Jurkat, Clone E6-1 (cell line): ENCODE data around the gene ATP10A.
"Not testable (repeated sequence)": the region's sequence is repeated elsewhere in the genome, so short reads cannot be mapped to it uniquely, and the experiment has no call there.

Source experiments
- DNase-seq: peaks from one replicate; pipeline ENCODE4 v3.0.0-alpha.2; 2011; ENCODE audit warnings: low read depth, low spot score
- H3K4me3 ChIP-seq: 2 replicates; pipeline ENCODE4 v1.5.1; 2011; ENCODE audit warnings: mild to moderate bottlenecking, low read length, control low read depth, moderate library complexity

ATP10A gene

GRCh38 chr15:25661898-25662297 lies 201.2 kb downstream of the ATP10A start:
- no peak for DNase-seq
- no peak overlapping the region for H3K4me3 ChIP-seq

- no peak for DNase-seq
Observed at GRCh38 chr15:25659251-25659650, 203.9 kb downstream of the ATP10A start.

GRCh38 chr15:25658560-25658959 lies 204.6 kb downstream of the ATP10A start:
- no peak overlapping the region for H3K4me3 ChIP-seq
- no peak for DNase-seq

More at GRCh38 chr15:25659251-25659650, 203.9 kb downstream of the ATP10A start:
- H3K4me3 ChIP-seq: no peak overlapping the region

- no peak overlapping the region for H3K4me3 ChIP-seq
- DNase-seq: no peak
Observed at GRCh38 chr15:25655207-25655948, 207.7 kb downstream of the ATP10A start.

GRCh38 chr15:25653371-25653770 lies 209.8 kb downstream of the ATP10A start:
- no peak overlapping the region for H3K4me3 ChIP-seq
- DNase-seq: no peak

- H3K4me3 ChIP-seq: no peak overlapping the region
Observed at GRCh38 chr15:25652704-25653103, 210.4 kb downstream of the ATP10A start.

GRCh38 chr15:25649390-25649789 lies 213.7 kb downstream of the ATP10A start:
- DNase-seq: no peak
- H3K4me3 ChIP-seq: no peak overlapping the region

More at GRCh38 chr15:25652704-25653103, 210.4 kb downstream of the ATP10A start:
- DNase-seq: no peak

GRCh38 chr15:25643120-25643519 lies 220.0 kb downstream of the ATP10A start:
- no peak for DNase-seq
- H3K4me3 ChIP-seq: no peak overlapping the region

GRCh38 chr15:25641762-25642161 lies 221.4 kb downstream of the ATP10A start:
- no peak overlapping the region for H3K4me3 ChIP-seq
- DNase-seq: no peak

- no peak for DNase-seq
Observed at GRCh38 chr15:25641361-25641760, 221.8 kb downstream of the ATP10A start.

GRCh38 chr15:25640959-25641358 lies 222.2 kb downstream of the ATP10A start:
- H3K4me3 ChIP-seq, DNase-seq: not testable (repeated sequence)

More at GRCh38 chr15:25641361-25641760, 221.8 kb downstream of the ATP10A start:
- no peak overlapping the region for H3K4me3 ChIP-seq

GRCh38 chr15:25640381-25640780 lies 222.7 kb downstream of the ATP10A start:
- no peak overlapping the region for H3K4me3 ChIP-seq
- no peak for DNase-seq

GRCh38 chr15:25636486-25636885 lies 226.6 kb downstream of the ATP10A start:
- H3K4me3 ChIP-seq, DNase-seq: not testable (repeated sequence)

- DNase-seq: no peak
- H3K4me3 ChIP-seq: no peak overlapping the region
Observed at GRCh38 chr15:25635191-25635590, 227.9 kb downstream of the ATP10A start.

GRCh38 chr15:25633862-25634261 lies 229.3 kb downstream of the ATP10A start:
- H3K4me3 ChIP-seq: no peak overlapping the region
- no peak for DNase-seq

GRCh38 chr15:25631971-25632370 lies 231.2 kb downstream of the ATP10A start:
- no peak overlapping the region for H3K4me3 ChIP-seq
- DNase-seq: no peak
